ENCODE measurements around the gene APPBP2. TPM values are rescaled to one million over a fixed set of nuclear protein-coding genes. Genes with fewer than 3 reads are reported as not detected.

Gene APPBP2
- polyA plus RNA-seq, 3 donors: 6.4 to 14.7 (median 10.4) TPM

- WGBS (ENCODE audit: insufficient coverage): no CpG with 5 or more reads among the region's 4 CpGs
- no peak overlapping the region for H3K4me2 ChIP-seq (replicated peaks; ENCODE audit: extremely low read depth, low read length, poor library complexity, severe bottlenecking)
- H3K27ac Mint-ChIP-seq: no peak overlapping the region
- H3K27me3 Mint-ChIP-seq (ENCODE audit: low read depth in 3 of 3): no peaks in the 10 kb centered on the region
- intact Hi-C loops (cut with micrococcal nuclease): no loop called here
- peaks cover 15 to 29% of the 10 kb centered on the region in 2 donors for H3K36me3 ChIP-seq (replicated peaks in 1 of 2; ENCODE audit: control insufficient read depth in 1 of 2, insufficient read depth in 2 of 2, low read length in 2 of 2)
- H3K36me3 Mint-ChIP-seq: peaks cover 13 to 23% of the 10 kb centered on the region in 2 donors
- no peaks in the 10 kb centered on the region for H3K79me2 ChIP-seq (ENCODE audit: insufficient read depth, low read length)
- no peak for DNase-seq
- H3K9me3 ChIP-seq (replicated peaks in 1 of 2; ENCODE audit: control insufficient read depth in 1 of 2, insufficient read depth in 1 of 2, low read length in 2 of 2): no peaks in the 10 kb centered on the region
- H3K27ac ChIP-seq (ENCODE audit: low read depth in 1 of 2, low read length in 2 of 2): no peak overlapping the region
- peaks cover 4 to 14% (median 8%) of the 10 kb centered on the region in 7 donors for H3K9me3 Mint-ChIP-seq
- no peaks in the 10 kb centered on the region for H3K4me1 ChIP-seq (ENCODE audit: control insufficient read depth in 1 of 2, insufficient read depth in 2 of 2, low read length in 2 of 2)
- H3K4me3 Mint-ChIP-seq: no peak overlapping the region
- H3K9ac ChIP-seq (ENCODE audit: insufficient read depth, low read length, poor library complexity, severe bottlenecking): no peak overlapping the region
- H3K27me3 ChIP-seq (ENCODE audit: control insufficient read depth in 2 of 2, insufficient read depth in 2 of 2, low read length in 2 of 2): no peaks in the 10 kb centered on the region
- H4K20me1 ChIP-seq (ENCODE audit: insufficient read depth, low read length): peaks cover 4% of the 10 kb centered on the region
- no peak overlapping the region for H3K4me3 ChIP-seq (replicated peaks in 1 of 3; ENCODE audit: low read depth in 2 of 3, low read length in 3 of 3)
- TF ChIP-seq, protein P1, sequence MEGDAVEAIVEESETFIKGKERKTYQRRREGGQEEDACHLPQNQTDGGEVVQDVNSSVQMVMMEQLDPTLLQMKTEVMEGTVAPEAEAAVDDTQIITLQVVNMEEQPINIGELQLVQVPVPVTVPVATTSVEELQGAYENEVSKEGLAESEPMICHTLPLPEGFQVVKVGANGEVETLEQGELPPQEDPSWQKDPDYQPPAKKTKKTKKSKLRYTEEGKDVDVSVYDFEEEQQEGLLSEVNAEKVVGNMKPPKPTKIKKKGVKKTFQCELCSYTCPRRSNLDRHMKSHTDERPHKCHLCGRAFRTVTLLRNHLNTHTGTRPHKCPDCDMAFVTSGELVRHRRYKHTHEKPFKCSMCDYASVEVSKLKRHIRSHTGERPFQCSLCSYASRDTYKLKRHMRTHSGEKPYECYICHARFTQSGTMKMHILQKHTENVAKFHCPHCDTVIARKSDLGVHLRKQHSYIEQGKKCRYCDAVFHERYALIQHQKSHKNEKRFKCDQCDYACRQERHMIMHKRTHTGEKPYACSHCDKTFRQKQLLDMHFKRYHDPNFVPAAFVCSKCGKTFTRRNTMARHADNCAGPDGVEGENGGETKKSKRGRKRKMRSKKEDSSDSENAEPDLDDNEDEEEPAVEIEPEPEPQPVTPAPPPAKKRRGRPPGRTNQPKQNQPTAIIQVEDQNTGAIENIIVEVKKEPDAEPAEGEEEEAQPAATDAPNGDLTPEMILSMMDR (IDR thresholded peaks at IDR 0.05): no peak
- no peaks in the 10 kb centered on the region for H3K4me1 Mint-ChIP-seq
- H2AFZ ChIP-seq (ENCODE audit: insufficient read depth, low read depth, low read length, poor library complexity, severe bottlenecking): no peak overlapping the region
Observed at GRCh38 chr17:60481604-60482003, 44.4 kb downstream of the APPBP2 start.

DNA sequence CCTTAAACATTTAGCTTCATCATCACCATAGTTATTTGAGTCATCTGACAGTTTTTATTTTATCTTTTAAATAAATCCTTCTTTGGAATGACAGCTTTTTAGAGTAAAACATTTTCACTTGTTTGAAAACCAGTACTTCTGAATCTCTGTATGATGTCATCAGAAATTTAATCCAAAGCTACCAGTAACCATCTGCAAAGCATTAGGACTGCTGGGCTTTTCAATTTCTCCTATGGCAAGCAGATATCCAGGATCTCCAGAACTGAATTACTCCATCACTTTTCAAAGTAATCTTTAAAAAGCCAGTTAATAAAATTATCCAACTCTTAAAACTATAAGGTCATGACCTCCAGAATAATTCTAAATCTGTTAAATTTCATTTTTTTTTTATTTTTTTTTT is 52.3 kb downstream of the APPBP2 start:
- Mint-ChIP-seq H3K27me3 (ENCODE audit: low read depth in 3 of 3) (no peaks in the 10 kb centered on the region), H3K4me3 (no peak overlapping the region), H3K27ac (no peak overlapping the region), H3K36me3 (peaks cover 45 to 56% of the 10 kb centered on the region in 2 donors), H3K9me3 (peaks cover 3 to 14% (median 4%) of the 10 kb centered on the region in 7 donors), H3K4me1 (peaks cover 6% of the 10 kb centered on the region)
- DNase-seq: no peak
- H3K9ac ChIP-seq (ENCODE audit: insufficient read depth, low read length, poor library complexity, severe bottlenecking): no peak overlapping the region
- peaks cover 7 to 9% of the 10 kb centered on the region in 2 donors for H3K4me1 ChIP-seq (ENCODE audit: control insufficient read depth in 1 of 2, insufficient read depth in 2 of 2, low read length in 2 of 2)
- H3K27me3 ChIP-seq (ENCODE audit: control insufficient read depth in 2 of 2, insufficient read depth in 2 of 2, low read length in 2 of 2): no peaks in the 10 kb centered on the region
- H3K9me3 ChIP-seq (replicated peaks in 1 of 2; ENCODE audit: control insufficient read depth in 1 of 2, insufficient read depth in 1 of 2, low read length in 2 of 2): peaks cover 0 to 4% of the 10 kb centered on the region in 2 donors
- no peaks in the 10 kb centered on the region for H3K79me2 ChIP-seq (ENCODE audit: insufficient read depth, low read length)
- no peaks in the 10 kb centered on the region for H4K20me1 ChIP-seq (ENCODE audit: insufficient read depth, low read length)
- no peak overlapping the region for H3K4me2 ChIP-seq (replicated peaks; ENCODE audit: extremely low read depth, low read length, poor library complexity, severe bottlenecking)
- H2AFZ ChIP-seq (ENCODE audit: insufficient read depth, low read depth, low read length, poor library complexity, severe bottlenecking): no peak overlapping the region
- H3K4me3 ChIP-seq (replicated peaks in 1 of 3; ENCODE audit: low read depth in 2 of 3, low read length in 3 of 3): no peak overlapping the region
- TF ChIP-seq, protein P1 (IDR thresholded peaks at IDR 0.05): no peak
- peaks cover 46 to 63% of the 10 kb centered on the region in 2 donors for H3K36me3 ChIP-seq (replicated peaks in 1 of 2; ENCODE audit: control insufficient read depth in 1 of 2, insufficient read depth in 2 of 2, low read length in 2 of 2)
- intact Hi-C loops (cut with micrococcal nuclease): no loop called here
- no peak overlapping the region for H3K27ac ChIP-seq (ENCODE audit: low read depth in 1 of 2, low read length in 2 of 2)
